GM12865 (cell line): ENCODE data around the gene TAOK1.
"Not testable (repeated sequence)": the region's sequence is repeated elsewhere in the genome, so short reads cannot be mapped to it uniquely, and the experiment has no call there.

Experiments
- DNase-seq: peaks from one replicate; pipeline ENCODE4 v3.0.0; 2010; ENCODE audit warnings: low read depth
- H3K4me3 ChIP-seq: 2 replicates; pipeline ENCODE4 v1.5.1; 2011; ENCODE audit warnings: mild to moderate bottlenecking, low read depth, low read length, control low read depth
- CTCF ChIP-seq: IDR thresholded peaks from 2 replicates; pipeline ENCODE4 v1.5.1; 2011; ENCODE audit warnings: low read length, control low read depth, low read depth, inconsistent platforms; ENCODE audit not compliant: insufficient read depth; ENCODE audit errors: missing control alignments

The TAOK1 gene

GRCh38 chr17:29461483-29462206 lies 71.5 kb downstream of the TAOK1 start:
- DNase-seq = no peak
- no peak for TF ChIP-seq CTCF
- no peak overlapping the region for H3K4me3 ChIP-seq

GRCh38 chr17:29469276-29469675 lies 79.1 kb downstream of the TAOK1 start:
- no peak for DNase-seq
- no peak overlapping the region for H3K4me3 ChIP-seq
- TF ChIP-seq CTCF = no peak

GRCh38 chr17:29473437-29473836 lies 83.3 kb downstream of the TAOK1 start:
- H3K4me3 ChIP-seq, DNase-seq: not testable (repeated sequence)

GRCh38 chr17:29474297-29474696 lies 84.1 kb downstream of the TAOK1 start:
- DNase-seq = no peak
- H3K4me3 ChIP-seq = no peak overlapping the region
- TF ChIP-seq CTCF = no peak

- H3K4me3 ChIP-seq = no peak overlapping the region
- no peak for DNase-seq
- TF ChIP-seq CTCF = no peak
Measured at GRCh38 chr17:29475891-29476290, 85.7 kb downstream of the TAOK1 start.

GRCh38 chr17:29480249-29480928 lies 90.2 kb downstream of the TAOK1 start:
- not testable (repeated sequence) for H3K4me3 ChIP-seq, DNase-seq

- TF ChIP-seq CTCF = no peak
- no peak overlapping the region for H3K4me3 ChIP-seq
- no peak for DNase-seq
Measured at GRCh38 chr17:29483503-29483902, 93.3 kb downstream of the TAOK1 start.

GRCh38 chr17:29495011-29495410 lies 104.8 kb downstream of the TAOK1 start:
- H3K4me3 ChIP-seq = no peak overlapping the region
- no peak for TF ChIP-seq CTCF
- DNase-seq = no peak
